ENCODE data around the gene FRMPD1.

The FRMPD1 gene

GRCh38 chr9:37784616-37785483 is 134.1 kb downstream of the FRMPD1 start, which contains the start of gene EXOSC3:
TSS of gene EXOSC3 (minus strand) at chr9:37785064. CDS start at chr9:37785044, 20 bp downstream.
- DNase-seq, result peak; percentile 82 to 86

GRCh38 chr9:37787059-37787458 is 136.3 kb downstream of the FRMPD1 start:
- no peak for DNase-seq

- no peak for DNase-seq
These were observed 137.6 kb downstream of the FRMPD1 start for GRCh38 chr9:37788332-37788731.

GRCh38 chr9:37790096-37790495 is 139.3 kb downstream of the FRMPD1 start:
- no peak for DNase-seq

- DNase-seq, result no peak
These were observed 141.4 kb downstream of the FRMPD1 start for GRCh38 chr9:37792122-37792521.

GRCh38 chr9:37796232-37796631 is 145.5 kb downstream of the FRMPD1 start:
- DNase-seq, result no peak

All from CD4-positive, alpha-beta T cell treated with Interferon alpha-2 for 1 hour (primary cell).